HL-60 (cell line): Measurements from ENCODE around the gene GPR183.

Source experiments
- DNase-seq, 2 experiments: peaks; one replicate each; pipeline ENCODE4 v3.0.0-alpha.2; 2010 to 2020; ENCODE audit warnings: low read depth in 1 of 2, low spot score in 1 of 2
- H3K27ac ChIP-seq: fragments of 250-450 bp; sonication (Bioruptor Pico); replicated peaks from 2 replicates; pipeline ENCODE4 v1.5.1; 2020; ENCODE audit warnings: mild to moderate bottlenecking, moderate library complexity
- H3K27me3 ChIP-seq: fragments of 250-450 bp; sonication (Bioruptor Pico); 2 replicates; pipeline ENCODE4 v1.5.1; 2021; ENCODE audit warnings: mild to moderate bottlenecking, moderate library complexity; ENCODE audit not compliant: insufficient read depth, poor library complexity, severe bottlenecking
- H3K4me3 ChIP-seq: replicated peaks from 2 replicates; pipeline ENCODE4 v1.5.1; 2011; ENCODE audit warnings: mild to moderate bottlenecking, control low read depth, low read length; ENCODE audit not compliant: insufficient read depth
- CTCF ChIP-seq: IDR thresholded peaks from one replicate; pipeline ENCODE4 v1.5.1; 2011; ENCODE audit warnings: low read length, control low read depth, inconsistent platforms; ENCODE audit not compliant: insufficient read depth
- GABPA ChIP-seq: IDR thresholded peaks from 2 replicates; pipeline ENCODE4 v1.6.1; 2012; ENCODE audit warnings: low read depth
- POLR2AphosphoS5 ChIP-seq: IDR thresholded peaks from 2 replicates; pipeline ENCODE4 v1.6.1; 2012; ENCODE audit warnings: low read depth
- REST ChIP-seq: IDR thresholded peaks from 2 replicates; pipeline ENCODE4 v1.6.1; 2012; ENCODE audit warnings: low read depth; ENCODE audit not compliant: insufficient replicate concordance
- SPI1 ChIP-seq: IDR thresholded peaks from 2 replicates; pipeline ENCODE4 v1.6.1; 2012; ENCODE audit warnings: low read depth, mild to moderate bottlenecking, borderline replicate concordance

The GPR183 gene

GRCh38 chr13:99272481-99272880, 34.7 kb downstream of the GPR183 start:
- no peak overlapping the region for H3K4me3 ChIP-seq
- H3K27me3 ChIP-seq: no peaks in the 10 kb centered on the region
- TF ChIP-seq SPI1 (no peak), REST (no peak), GABPA (no peak), CTCF (no peak), POLR2AphosphoS5 (no peak)
- H3K27ac ChIP-seq: peak overlapping the region; percentile 54
- no peak for DNase-seq

- Histone ChIP-seq H3K27ac (peak overlapping the region; percentile 54), H3K4me3 (no peak overlapping the region), H3K27me3 (no peaks in the 10 kb centered on the region)
- TF ChIP-seq POLR2AphosphoS5: no peak
- no peak for TF ChIP-seq GABPA
- TF ChIP-seq REST: no peak
- no peak for TF ChIP-seq SPI1
- no peak for TF ChIP-seq CTCF
- no peak for DNase-seq
Observed at GRCh38 chr13:99271249-99271648, 36.0 kb downstream of the GPR183 start.

- Histone ChIP-seq H3K27ac (peak overlapping the region; percentile 54), H3K4me3 (no peak overlapping the region), H3K27me3 (no peaks in the 10 kb centered on the region)
- no peak for DNase-seq
- TF ChIP-seq GABPA: no peak
- TF ChIP-seq POLR2AphosphoS5: no peak
- peak; percentile 68 for TF ChIP-seq SPI1
- no peak for TF ChIP-seq CTCF
- no peak for TF ChIP-seq REST
Observed at GRCh38 chr13:99270518-99270917, 36.7 kb downstream of the GPR183 start.
